Head of caudate nucleus (tissue), 42 donors: ENCODE results near the gene RRP7A.

ENCODE experiments used
- DNase-seq, 42 donors: peaks; one replicate each; pipeline versions ENCODE4 v3.0.0 to v3.0.0-alpha.2; 2020 to 2021; ENCODE audit warnings: mixed read lengths in 7 of 42
- intact Hi-C: fragments of 100-400 bp; cut with DNase I; formaldehyde crosslinking; loops from one replicate; pipeline ENCODE4 v1.15.0; 2022

RRP7A gene

GRCh38 chr22:42461511-42461910 lies 58.1 kb downstream of the RRP7A start:
- intact Hi-C loops, result no loop called here
- no peak for DNase-seq
